Lower leg skin (tissue), 3 donors: Measurements from ENCODE around the gene GLDN.

ENCODE experiments used
- POLR2A ChIP-seq, 2 donors: fragments of 450-650 bp; IDR thresholded peaks; one replicate each; pipeline ENCODE4 v1.6.1; 2016 to 2017; ENCODE audit warnings: antibody characterized with exemption in 2 of 2, mild to moderate bottlenecking in 1 of 2, moderate library complexity in 1 of 2
- TF ChIP-seq, protein P1 (sequence below), 3 donors: fragments of 450-650 bp; IDR thresholded peaks; one replicate each; pipeline ENCODE4 v1.5.1; 2016; ENCODE audit warnings: antibody characterized with exemption in 3 of 3, mild to moderate bottlenecking in 3 of 3, moderate library complexity in 2 of 3

DNA sequence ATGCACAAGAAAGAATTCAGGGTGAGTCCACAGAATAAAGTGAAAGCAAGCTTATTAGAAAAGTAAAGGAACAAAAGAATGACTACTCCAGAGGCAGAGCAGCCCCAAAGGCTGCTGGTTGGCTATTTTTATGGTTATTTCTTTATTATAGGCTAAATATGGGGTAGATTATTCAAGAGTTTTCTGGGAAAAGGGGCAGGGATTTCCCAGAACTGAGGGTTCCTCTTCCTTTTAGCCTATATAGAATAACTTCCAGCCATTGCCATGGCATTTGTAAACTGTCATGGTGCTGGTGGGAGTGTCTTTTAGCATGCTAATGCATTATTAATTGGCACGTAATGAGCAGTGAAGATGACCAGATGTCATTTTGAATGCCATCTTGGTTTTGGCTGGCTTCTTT, 13.6 kb downstream of the GLDN start:
- TF ChIP-seq, protein P1, sequence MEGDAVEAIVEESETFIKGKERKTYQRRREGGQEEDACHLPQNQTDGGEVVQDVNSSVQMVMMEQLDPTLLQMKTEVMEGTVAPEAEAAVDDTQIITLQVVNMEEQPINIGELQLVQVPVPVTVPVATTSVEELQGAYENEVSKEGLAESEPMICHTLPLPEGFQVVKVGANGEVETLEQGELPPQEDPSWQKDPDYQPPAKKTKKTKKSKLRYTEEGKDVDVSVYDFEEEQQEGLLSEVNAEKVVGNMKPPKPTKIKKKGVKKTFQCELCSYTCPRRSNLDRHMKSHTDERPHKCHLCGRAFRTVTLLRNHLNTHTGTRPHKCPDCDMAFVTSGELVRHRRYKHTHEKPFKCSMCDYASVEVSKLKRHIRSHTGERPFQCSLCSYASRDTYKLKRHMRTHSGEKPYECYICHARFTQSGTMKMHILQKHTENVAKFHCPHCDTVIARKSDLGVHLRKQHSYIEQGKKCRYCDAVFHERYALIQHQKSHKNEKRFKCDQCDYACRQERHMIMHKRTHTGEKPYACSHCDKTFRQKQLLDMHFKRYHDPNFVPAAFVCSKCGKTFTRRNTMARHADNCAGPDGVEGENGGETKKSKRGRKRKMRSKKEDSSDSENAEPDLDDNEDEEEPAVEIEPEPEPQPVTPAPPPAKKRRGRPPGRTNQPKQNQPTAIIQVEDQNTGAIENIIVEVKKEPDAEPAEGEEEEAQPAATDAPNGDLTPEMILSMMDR (IDR thresholded peaks at IDR 0.05): no peak
- no peak for TF ChIP-seq POLR2A (IDR thresholded peaks at IDR 0.05)
